K562 (cell line): ENCODE data around the gene MMP17. TPM values are rescaled to one million over a fixed set of nuclear protein-coding genes. Genes with fewer than 3 reads are reported as not detected.

Experiments
- ATAC-seq: fragments of 200-7000 bp; cut with Tn5 transposase; 3 replicates; pipeline ENCODE4 v1.9.1; 2020; ENCODE audit warnings: moderate library complexity
- BruUV-seq: library from RNA; stranded (reverse); fragments of 400-500 nt; replicated peaks from 2 replicates; lab custom pipeline; 2021; lab: Mats Ljungman, UMichigan
- CTCF ChIA-PET: fragments of 300-600 bp; formaldehyde crosslinking; extraction: SDS; loops from one replicate; lab custom pipeline; 2021; ENCODE audit warnings: low intra/inter-chr PET ratio; lab: Yijun Ruan, JAX
- POLR2A ChIA-PET: fragments of 300-600, 350-650 bp; sonication (Branson Sonifier 250); formaldehyde crosslinking; extraction: SDS; loops from one replicate; lab custom pipeline; 2021; ENCODE audit warnings: antibody characterized with exemption, inconsistent platforms; lab: Yijun Ruan, JAX
- DNase-seq, 4 experiments: peaks; one replicate each; pipeline versions ENCODE4 v3.0.0 to v3.0.0-alpha.2; 2011 to 2018; ENCODE audit warnings: low spot score in 3 of 4, mixed read lengths in 3 of 4; ENCODE audit errors: extremely low read depth in 1 of 4
- FAIRE-seq: peaks from 2 replicates; lab custom pipeline; 2011; peaks lifted over from hg19 to GRCh38; lab: Jason Lieb, UNC
- H2AFZ ChIP-seq: 2 replicates; pipeline ENCODE4 v1.6.0; 2011; ENCODE audit warnings: low read depth, low read length, control low read depth, inconsistent platforms
- H3K27ac ChIP-seq: fragments of 200-600 bp; 3 replicates; pipeline ENCODE4 v1.8.0; 2011; ENCODE audit warnings: low read depth, mild to moderate bottlenecking, control low read depth, inconsistent platforms, low read length, moderate library complexity, mixed read lengths; ENCODE audit errors: extremely low read depth
- H3K27me3 ChIP-seq, 2 experiments: fragments of 300-600 bp in 1 of 2; 2 replicates in 1 of 2; 3 replicates in 1 of 2; pipeline versions ENCODE4 v1.6.0 to v1.8.0; 2011; ENCODE audit warnings: inconsistent platforms in 2 of 2, low read length in 2 of 2, mild to moderate bottlenecking in 1 of 2, mixed read lengths in 1 of 2, moderate library complexity in 1 of 2; ENCODE audit not compliant: control insufficient read depth in 2 of 2, insufficient read depth in 2 of 2
- H3K36me3 ChIP-seq: fragments of 300-600 bp; 3 replicates; pipeline ENCODE4 v1.8.0; 2011; ENCODE audit warnings: mild to moderate bottlenecking, low read length, inconsistent platforms; ENCODE audit not compliant: control insufficient read depth, insufficient read depth
- H3K4me1 ChIP-seq, 2 experiments: fragments of 200-600 bp in 1 of 2; replicated peaks in 1 of 2; 2 replicates in 1 of 2; 3 replicates in 1 of 2; pipeline versions ENCODE4 v1.5.1 to v1.8.0; 2011; ENCODE audit warnings: inconsistent platforms in 2 of 2, low read length in 2 of 2, mild to moderate bottlenecking in 1 of 2, mixed read lengths in 1 of 2, moderate library complexity in 1 of 2; ENCODE audit not compliant: control insufficient read depth in 2 of 2, insufficient read depth in 2 of 2
- H3K4me2 ChIP-seq: 2 replicates; pipeline ENCODE4 v1.6.1; 2011; ENCODE audit warnings: low read length, control low read depth, inconsistent platforms, mixed read lengths; ENCODE audit not compliant: insufficient read depth
- H3K4me3 ChIP-seq: fragments of 200-600 bp; sonication (generic), shearing (Covaris generic); 2 replicates; pipeline ENCODE4 v1.5.1; 2016; ENCODE audit warnings: control low read depth, inconsistent platforms
- H3K79me2 ChIP-seq: fragments of 200-600 bp; 3 replicates; pipeline ENCODE4 v1.8.0; 2011; ENCODE audit warnings: low read length, inconsistent platforms; ENCODE audit not compliant: control insufficient read depth, insufficient read depth
- H3K9ac ChIP-seq, 2 experiments: 2 replicates each; pipeline versions ENCODE4 v1.6.0 to v1.6.1; 2011; ENCODE audit warnings: low read depth in 2 of 2, low read length in 2 of 2, control low read depth in 1 of 2, inconsistent platforms in 1 of 2, mild to moderate bottlenecking in 1 of 2, mixed read lengths in 1 of 2; ENCODE audit not compliant: insufficient read depth in 1 of 2
- H3K9me1 ChIP-seq: one replicate; pipeline ENCODE4 v1.6.0; 2011; ENCODE audit warnings: inconsistent platforms, mild to moderate bottlenecking, low read length, moderate library complexity; ENCODE audit not compliant: control insufficient read depth, insufficient read depth
- H3K9me3 ChIP-seq: replicated peaks from 2 replicates; pipeline ENCODE4 v1.5.1; 2011; ENCODE audit warnings: low read depth, low read length, inconsistent platforms; ENCODE audit not compliant: control insufficient read depth, insufficient read depth
- H4K20me1 ChIP-seq: replicated peaks from 2 replicates; pipeline ENCODE4 v1.6.1; 2011; ENCODE audit warnings: low read length, inconsistent platforms, mixed read lengths; ENCODE audit not compliant: control insufficient read depth, insufficient read depth
- CHD4 ChIP-seq: fragments of 200-600 bp; sonication (generic); IDR thresholded peaks from 3 replicates; pipeline ENCODE4 v1.6.1; 2012; ENCODE audit warnings: low read depth, mild to moderate bottlenecking, mixed read lengths, low read length, inconsistent platforms; ENCODE audit not compliant: insufficient read depth, insufficient replicate concordance, poor library complexity, severe bottlenecking
- FOS ChIP-seq: IDR thresholded peaks from 3 replicates; pipeline ENCODE4 v1.6.1; 2011; ENCODE audit not compliant: insufficient read length; ENCODE audit errors: extremely low read depth
- FUS ChIP-seq: fragments of 200-400 bp; formaldehyde crosslinking; optimal IDR thresholded peaks from 2 replicates; pipeline ENCODE3; 2017; ENCODE audit warnings: low read depth, low read length
- JUND ChIP-seq, 2 experiments: IDR thresholded peaks; 2 replicates in 1 of 2; 3 replicates in 1 of 2; pipeline ENCODE4 v1.6.1; 2011; ENCODE audit warnings: borderline replicate concordance in 2 of 2, low read depth in 2 of 2, low read length in 2 of 2, improper control_type of control experiment in 1 of 2, missing biosample characterization in 1 of 2, missing genetic modification characterization in 1 of 2, missing genetic modification reagents in 1 of 2
- MXD1 ChIP-seq: fragments of 250-450 bp; sonication (Bioruptor Pico); IDR thresholded peaks from 2 replicates; pipeline ENCODE4 v1.8.0; 2021; ENCODE audit warnings: borderline replicate concordance, mild to moderate bottlenecking, moderate library complexity; ENCODE audit not compliant: poor library complexity, severe bottlenecking
- POLR2AphosphoS2 ChIP-seq: IDR thresholded peaks from 2 replicates; pipeline ENCODE4 v1.6.1; 2012; ENCODE audit warnings: low read length, improper control_type of control experiment
- SIN3A ChIP-seq, 2 experiments: fragments of 150-350 bp in 1 of 2; IDR thresholded peaks; 2 replicates each; pipeline ENCODE4 v1.6.1; 2011 to 2016; ENCODE audit warnings: borderline replicate concordance in 2 of 2, low read depth in 2 of 2, low read length in 2 of 2, mild to moderate bottlenecking in 2 of 2, moderate library complexity in 2 of 2; ENCODE audit not compliant: control insufficient read depth in 1 of 2
- TAF9B ChIP-seq: fragments of 450-650 bp; IDR thresholded peaks from 2 replicates; pipeline ENCODE4 v1.6.1; 2018; ENCODE audit warnings: mild to moderate bottlenecking; ENCODE audit not compliant: partially characterized antibody
- ZNF174 ChIP-seq: fragments of 250-450 bp; sonication (Bioruptor Pico); IDR thresholded peaks from 2 replicates; pipeline ENCODE4 v1.4.0; 2020; ENCODE audit warnings: mild to moderate bottlenecking
- ZNF217 ChIP-seq: sonication (generic); formaldehyde crosslinking; IDR thresholded peaks from 2 replicates; pipeline ENCODE4 v1.8.0; 2022; ENCODE audit warnings: mild to moderate bottlenecking, missing genetic modification reagents
- ZNF639 ChIP-seq, 2 experiments: fragments of 200-800 bp in 1 of 2; sonication (Bioruptor generic) in 1 of 2; sonication (generic) in 1 of 2; formaldehyde crosslinking in 1 of 2; IDR thresholded peaks in 1 of 2; conservative IDR thresholded peaks in 1 of 2; 2 replicates each; pipeline versions ENCODE4 v1.5.0 to v1.6.1; 2016 to 2020; ENCODE audit warnings: missing compliant biosample characterization in 1 of 2, missing genetic modification characterization in 1 of 2, missing genetic modification reagents in 1 of 2
- ZNF696 ChIP-seq: fragments of 250-450 bp; sonication (Bioruptor Pico); conservative IDR thresholded peaks from 2 replicates; pipeline ENCODE4 v1.4.0; 2020; ENCODE audit warnings: mild to moderate bottlenecking, moderate library complexity
- WGBS: fragments of 100-300 bp; shearing (Covaris generic); methylation state at CpG from one replicate; pipeline ENCODE4 v1.1.6; 2016; ENCODE audit warnings: low coverage, mixed read lengths; ENCODE audit not compliant: insufficient coverage; ENCODE audit errors: missing lambda C conversion rate; 5-methylcytosine and 5-hydroxymethylcytosine counted together
- in situ Hi-C: fragments of 300-500 bp; cut with MboI; formaldehyde crosslinking; loops from 4 replicates; pipeline ENCODE4 v1.15.0; 2018; ENCODE audit warnings: inconsistent platforms, mixed read lengths
- intact Hi-C: fragments of 100-400 bp; cut with micrococcal nuclease; formaldehyde crosslinking; loops from 2 replicates; pipeline ENCODE4 v1.14.2; 2022
- polyA plus RNA-seq, 8 experiments: library from polyadenylated mRNA; depleted of rRNA in 4 of 8; stranded (reverse) in 5 of 8; unstranded in 3 of 8; fragments of >200 nt; fragmentation: Nextera tagmentation in 2 of 8; fragmentation: Illumina TruSeq in 1 of 8; extraction: Ambion mirVana in 2 of 8; extraction: Trizol in 1 of 8; gene quantifications; 2 replicates each; pipeline versions ENCODE4 v1.2.1 to v1.2.3, GENCODE V29; 2011 to 2014; ENCODE audit warnings: inconsistent platforms in 1 of 8, missing spikeins in 1 of 8
- total RNA-seq, 7 experiments: library from RNA; depleted of rRNA in 6 of 7; stranded (reverse); fragments of >200 nt in 6 of 7; fragmentation: Illumina TruSeq in 2 of 7; extraction: Trizol in 2 of 7; gene quantifications; 2 replicates each; pipeline versions ENCODE4 v1.2.1 to v1.2.3, GENCODE V29; 2011 to 2021; ENCODE audit warnings: low replicate concordance in 1 of 7

Gene MMP17
- total and polyA plus RNA-seq, 9 of the 15 experiments (the other 6 are each of a cell fraction or from before 2014, with no cell fraction given) = 1.1 to 21.2 (median 17.1) TPM; not detected in 2

GRCh38 chr12:131871677-131872076 is 43.5 kb downstream of the MMP17 start:
- Histone ChIP-seq H3K79me2 (no peaks in the 10 kb centered on the region), H3K36me3 (no peaks in the 10 kb centered on the region), H3K27ac (no peak overlapping the region), H2AFZ (no peak overlapping the region), H3K9me1 (no peaks in the 10 kb centered on the region), H3K4me3 (no peak overlapping the region), H3K9me3 (no peaks in the 10 kb centered on the region), H4K20me1 (no peaks in the 10 kb centered on the region), H3K27me3 (no peaks in the 10 kb centered on the region), H3K4me2 (no peak overlapping the region), H3K4me1 (peaks cover 0 to 15% of the 10 kb centered on the region in 2 experiments; a peak in 2 of 5 replicates), H3K9ac (no peak overlapping the region; a peak in 1 of 4 replicates)
- in situ Hi-C loops = no loop called here
- 20% methylated on average over 4 of the region's 6 CpGs for WGBS
- BruUV-seq = no TSS peak
- no peak for ATAC-seq
- DNase-seq = peak in 1 of 4 experiments; percentile 4
- intact Hi-C loops = no loop called here
- ChIA-PET CTCF (no interaction called here), POLR2A (interaction anchor here (0.6 kb wide), 1 partner anchor 11 kb away, joined by 3 read pairs; no protein-coding TSS in a partner anchor)
- TF ChIP-seq JUND (IDR thresholded peaks at IDR 0.05; ENCODE audit: borderline replicate concordance, low read depth, low read length) (no peak), JUND (tag; IDR thresholded peaks at IDR 0.05; ENCODE audit: borderline replicate concordance, low read depth, low read length) (no peak), FUS (no peak), TAF9B (no peak), ZNF174 (CRISPR knock-in tag) (no peak), CHD4 (no peak), MXD1 (CRISPR knock-in tag) (no peak), SIN3A (IDR thresholded peaks at IDR 0.05; ENCODE audit: borderline replicate concordance in 2 of 2, control insufficient read depth in 1 of 2, low read depth in 2 of 2, low read length in 2 of 2) (no peak), ZNF696 (no peak), POLR2AphosphoS2 (no peak), ZNF217 (CRISPR knock-in tag) (no peak), FOS (no peak), ZNF639 (CRISPR knock-in tag; conservative IDR thresholded peaks at IDR 0.05 in 1 of 2, IDR thresholded peaks at IDR 0.05 in 1 of 2) (no peak)
- no peak for FAIRE-seq
